Measurements from ENCODE around the gene PRR7. TPM values are rescaled to one million over a fixed set of nuclear protein-coding genes. Genes with fewer than 3 reads are reported as not detected.

PRR7 gene
- total RNA-seq, 1 donor from 2014 or later = 13.1 TPM

DNA sequence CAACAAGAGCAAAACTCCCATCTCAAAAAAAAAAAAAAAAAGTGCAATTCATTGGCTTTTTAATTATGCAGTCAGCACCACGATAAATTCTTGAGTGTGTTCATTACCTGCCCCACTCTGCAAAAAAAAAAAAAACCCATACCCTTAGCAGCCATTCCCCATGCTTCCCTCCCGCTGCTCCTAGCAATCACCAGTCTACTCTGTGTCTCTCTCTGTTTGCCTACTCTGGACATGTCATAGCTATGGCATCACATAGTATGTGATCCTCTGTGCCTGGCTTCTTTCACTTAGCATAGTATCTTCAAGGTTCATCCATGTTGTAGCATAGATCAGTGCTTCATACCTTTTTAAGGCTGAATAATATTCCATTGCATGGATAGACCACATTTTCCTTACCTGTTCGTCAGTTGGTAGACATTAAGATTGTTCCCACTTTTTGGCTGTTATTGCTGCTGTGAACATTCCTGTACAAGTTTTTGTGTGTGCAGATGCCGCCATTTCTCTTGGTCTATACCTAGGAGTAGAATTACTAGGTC, 7.0 kb upstream of the PRR7 start:
- TF ChIP-seq, protein P1, sequence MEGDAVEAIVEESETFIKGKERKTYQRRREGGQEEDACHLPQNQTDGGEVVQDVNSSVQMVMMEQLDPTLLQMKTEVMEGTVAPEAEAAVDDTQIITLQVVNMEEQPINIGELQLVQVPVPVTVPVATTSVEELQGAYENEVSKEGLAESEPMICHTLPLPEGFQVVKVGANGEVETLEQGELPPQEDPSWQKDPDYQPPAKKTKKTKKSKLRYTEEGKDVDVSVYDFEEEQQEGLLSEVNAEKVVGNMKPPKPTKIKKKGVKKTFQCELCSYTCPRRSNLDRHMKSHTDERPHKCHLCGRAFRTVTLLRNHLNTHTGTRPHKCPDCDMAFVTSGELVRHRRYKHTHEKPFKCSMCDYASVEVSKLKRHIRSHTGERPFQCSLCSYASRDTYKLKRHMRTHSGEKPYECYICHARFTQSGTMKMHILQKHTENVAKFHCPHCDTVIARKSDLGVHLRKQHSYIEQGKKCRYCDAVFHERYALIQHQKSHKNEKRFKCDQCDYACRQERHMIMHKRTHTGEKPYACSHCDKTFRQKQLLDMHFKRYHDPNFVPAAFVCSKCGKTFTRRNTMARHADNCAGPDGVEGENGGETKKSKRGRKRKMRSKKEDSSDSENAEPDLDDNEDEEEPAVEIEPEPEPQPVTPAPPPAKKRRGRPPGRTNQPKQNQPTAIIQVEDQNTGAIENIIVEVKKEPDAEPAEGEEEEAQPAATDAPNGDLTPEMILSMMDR (IDR thresholded peaks at IDR 0.05; ENCODE audit: unreplicated experiment) = no peak
- no peak overlapping the region for H3K27ac Mint-ChIP-seq
- H3K9me3 Mint-ChIP-seq (ENCODE audit: low read depth) = no peaks in the 10 kb centered on the region
- peaks cover 2% of the 10 kb centered on the region for H3K27me3 Mint-ChIP-seq
- H3K4me1 Mint-ChIP-seq (ENCODE audit: low read depth) = peaks cover 6% of the 10 kb centered on the region
- H3K4me3 Mint-ChIP-seq (ENCODE audit: low read depth) = no peak overlapping the region
- DNase-seq (ENCODE audit: low spot score, unreplicated experiment) = no peak
- peaks cover 16% of the 10 kb centered on the region for H3K36me3 Mint-ChIP-seq (ENCODE audit: insufficient read depth)

- Mint-ChIP-seq H3K27ac (no peak overlapping the region), H3K4me3 (ENCODE audit: low read depth) (no peak overlapping the region), H3K27me3 (peaks cover 6% of the 10 kb centered on the region), H3K4me1 (ENCODE audit: low read depth) (peaks cover 6% of the 10 kb centered on the region), H3K36me3 (ENCODE audit: insufficient read depth) (peaks cover 15% of the 10 kb centered on the region), H3K9me3 (ENCODE audit: low read depth) (no peaks in the 10 kb centered on the region)
- no peak for DNase-seq (ENCODE audit: low spot score, unreplicated experiment)
- TF ChIP-seq, protein P1 (IDR thresholded peaks at IDR 0.05; ENCODE audit: unreplicated experiment) = no peak
These were observed 6.2 kb upstream of the PRR7 start for GRCh38 chr5:177440211-177440989.

GRCh38 chr5:177440990-177441780, 5.4 kb upstream of the PRR7 start:
- H3K36me3 Mint-ChIP-seq (ENCODE audit: insufficient read depth) = peaks cover 15% of the 10 kb centered on the region
- no peak overlapping the region for H3K27ac Mint-ChIP-seq
- H3K9me3 Mint-ChIP-seq (ENCODE audit: low read depth) = no peaks in the 10 kb centered on the region
- H3K4me3 Mint-ChIP-seq (ENCODE audit: low read depth) = no peak overlapping the region
- H3K27me3 Mint-ChIP-seq = peaks cover 6% of the 10 kb centered on the region
- peaks cover 7% of the 10 kb centered on the region for H3K4me1 Mint-ChIP-seq (ENCODE audit: low read depth)
- no peak for DNase-seq (ENCODE audit: low spot score, unreplicated experiment)
- TF ChIP-seq, protein P1 (IDR thresholded peaks at IDR 0.05; ENCODE audit: unreplicated experiment) = no peak

GRCh38 chr5:177442066-177442826, 4.4 kb upstream of the PRR7 start:
- H3K36me3 Mint-ChIP-seq (ENCODE audit: insufficient read depth) = peaks cover 13% of the 10 kb centered on the region
- H3K27me3 Mint-ChIP-seq = peaks cover 6% of the 10 kb centered on the region
- no peaks in the 10 kb centered on the region for H3K9me3 Mint-ChIP-seq (ENCODE audit: low read depth)
- H3K4me3 Mint-ChIP-seq (ENCODE audit: low read depth) = no peak overlapping the region
- H3K27ac Mint-ChIP-seq = no peak overlapping the region
- peaks cover 6% of the 10 kb centered on the region for H3K4me1 Mint-ChIP-seq (ENCODE audit: low read depth)
- no peak for DNase-seq (ENCODE audit: low spot score, unreplicated experiment)
- TF ChIP-seq, protein P1 (IDR thresholded peaks at IDR 0.05; ENCODE audit: unreplicated experiment) = no peak

Data from progenitor cell of endocrine pancreas (in vitro differentiated cells).